COLO668 (cell line): ENCODE measurements around the gene GCK.
A peak's percentile ranks its signal among the peaks of the same experiment; 100 is the strongest.
"Not testable (repeated sequence)": the region's sequence is repeated elsewhere in the genome, so short reads cannot be mapped to it uniquely, and the experiment has no call there.

Experiments
- DNase-seq: peaks from one replicate; lab custom pipeline; 2025; ENCODE audit not compliant: unreplicated experiment; lab: John Stamatoyannopoulos, UW

GCK gene

DNA sequence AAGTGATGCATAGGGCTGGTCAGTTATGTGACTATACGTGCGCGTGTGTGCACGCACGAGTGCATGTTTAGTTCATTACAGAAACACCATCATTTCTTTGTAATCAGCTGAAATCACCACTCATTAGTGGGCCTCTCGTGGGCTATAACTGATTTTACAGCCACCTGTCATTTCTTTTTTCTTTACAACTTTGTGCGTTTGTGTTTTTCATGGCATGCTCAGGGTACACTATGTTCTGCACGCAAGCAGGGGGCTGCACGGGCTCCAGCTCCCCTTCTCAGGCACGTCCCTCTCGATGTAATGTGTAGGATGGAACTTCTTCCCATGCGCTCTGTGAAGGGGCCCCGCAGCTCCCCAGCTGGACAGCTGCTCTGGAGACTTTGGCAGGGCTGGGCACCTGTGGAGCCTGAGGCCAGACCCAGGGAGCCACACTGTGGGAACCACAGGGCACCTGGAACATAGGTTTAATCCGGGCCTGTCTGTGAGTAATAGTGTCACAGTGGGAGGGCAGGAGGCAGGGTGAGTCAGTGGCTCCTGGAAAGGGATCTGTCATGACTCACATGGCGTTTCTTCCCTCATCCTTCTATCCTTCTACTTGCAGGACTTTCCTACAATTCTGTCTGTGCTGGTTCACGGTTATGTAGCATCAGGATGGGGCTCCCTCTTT lies 4.9 kb downstream of the GCK start:
- peak; percentile 49 for DNase-seq

- no peak for DNase-seq
These were observed 5.9 kb downstream of the GCK start for GRCh38 chr7:44183386-44183785.

GRCh38 chr7:44182827-44183226 lies 6.4 kb downstream of the GCK start:
- DNase-seq: no peak

GRCh38 chr7:44180631-44181030 lies 8.6 kb downstream of the GCK start:
- no peak for DNase-seq

DNA sequence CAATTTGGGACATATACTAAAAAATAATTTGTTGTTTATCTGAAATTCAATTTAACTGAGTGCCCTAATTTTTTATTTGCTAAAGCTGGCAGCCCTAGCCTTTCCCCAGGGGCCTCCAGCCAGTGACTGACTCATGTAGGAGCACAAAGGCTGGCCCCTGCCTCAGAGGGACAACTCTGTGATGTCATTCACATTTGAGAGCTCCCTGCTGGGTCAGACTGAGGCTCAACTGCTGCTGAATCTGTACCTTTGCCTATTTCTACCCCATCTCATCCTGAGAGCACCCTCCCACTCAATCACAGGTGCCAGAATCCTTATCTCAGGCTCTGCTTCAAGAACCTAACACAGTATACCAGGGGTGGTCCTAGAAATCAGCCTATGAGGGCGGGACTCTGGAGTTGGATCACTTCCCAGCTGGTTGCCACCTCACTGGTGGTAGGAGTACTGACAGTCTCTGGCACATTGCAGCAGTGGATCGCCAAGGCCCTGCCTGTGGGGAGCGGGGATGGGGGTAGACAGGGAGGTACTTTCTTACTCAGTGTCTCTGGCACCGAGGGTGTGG lies 11.6 kb downstream of the GCK start:
- DNase-seq: no peak

- DNase-seq: no peak
These were observed 12.8 kb downstream of the GCK start for GRCh38 chr7:44176486-44176885.

DNA sequence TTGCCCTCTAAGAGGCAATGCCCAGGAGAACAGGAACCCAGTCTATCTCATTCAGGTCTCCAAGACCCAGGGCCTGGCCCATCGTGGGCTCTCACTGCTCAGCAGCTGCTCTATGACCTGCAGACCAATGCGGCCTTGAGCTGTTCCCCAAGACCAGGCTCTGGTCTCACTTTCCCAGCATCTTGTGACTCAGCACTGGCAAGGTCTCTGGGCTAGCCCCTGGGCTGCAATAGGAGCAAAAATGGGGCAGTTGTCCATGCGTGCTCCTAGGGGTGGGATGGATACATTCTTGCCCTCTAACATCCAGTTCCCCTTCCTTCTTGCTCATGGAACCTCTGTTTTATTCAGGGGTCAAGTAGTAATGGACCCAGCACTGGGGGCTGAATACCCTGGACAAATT lies 13.5 kb downstream of the GCK start:
- no peak for DNase-seq

- DNase-seq: not testable (repeated sequence)
These were observed 14.6 kb downstream of the GCK start for GRCh38 chr7:44174694-44174948.

DNA sequence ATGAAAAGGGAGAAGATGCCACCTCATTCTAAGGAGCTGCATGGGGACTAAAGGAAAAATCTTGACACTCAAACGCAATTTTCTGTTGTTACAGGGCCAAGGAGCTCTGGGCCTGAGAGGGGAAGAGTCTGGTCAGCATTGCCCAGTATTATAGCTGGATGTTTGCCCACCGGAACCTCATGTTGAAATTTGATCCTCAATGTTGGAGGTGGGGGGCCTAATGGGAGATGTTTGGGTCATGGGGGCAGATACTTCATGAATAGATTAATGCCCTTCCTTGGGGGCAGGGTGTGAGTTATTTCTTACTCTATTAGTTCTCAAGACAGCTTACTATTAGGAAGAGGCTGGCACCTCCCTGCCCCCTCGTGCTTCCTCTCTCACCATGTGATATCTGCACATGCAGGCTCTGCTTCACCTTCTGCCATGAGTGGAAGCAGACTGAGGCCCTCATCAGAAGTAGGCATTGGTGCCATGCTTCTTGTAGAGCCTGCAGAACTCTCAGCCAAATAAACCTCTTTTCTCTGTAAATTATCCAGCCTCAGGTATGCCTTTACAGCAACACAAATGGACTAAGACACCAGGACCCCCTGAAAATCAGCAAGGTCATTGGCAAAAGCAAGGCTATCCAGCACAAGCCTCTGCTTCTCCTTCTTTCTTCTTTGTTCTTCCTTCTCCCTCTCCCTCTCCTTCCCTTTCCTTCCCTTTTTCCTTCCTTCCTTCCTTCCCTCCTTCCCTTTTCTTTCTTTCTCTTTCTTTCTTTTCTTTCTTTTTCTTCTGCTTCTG lies 15.1 kb downstream of the GCK start:
- DNase-seq: no peak

GRCh38 chr7:44172803-44173424 lies 16.3 kb downstream of the GCK start:
- DNase-seq: no peak

DNA sequence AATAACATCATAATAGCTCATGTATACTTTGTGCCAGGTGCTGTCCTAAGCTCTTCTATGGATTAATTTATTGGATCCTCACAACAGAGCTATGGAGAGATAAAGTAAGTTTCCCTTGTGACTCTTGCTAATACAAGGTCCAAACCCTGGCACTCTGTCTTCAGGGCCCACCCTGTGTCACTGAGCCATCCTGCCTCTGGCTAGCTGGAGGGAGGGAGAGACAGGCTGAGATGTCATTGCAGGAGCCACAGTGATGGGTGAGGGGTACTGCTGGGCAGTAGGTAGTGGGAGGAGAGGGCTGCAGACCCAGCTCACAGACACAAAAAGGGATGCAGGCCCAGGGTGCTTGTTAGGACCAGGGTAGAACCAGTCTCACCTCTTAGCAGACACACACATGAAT lies 16.9 kb downstream of the GCK start:
- no peak for DNase-seq

GRCh38 chr7:44171901-44172300 lies 17.3 kb downstream of the GCK start:
- DNase-seq: not testable (repeated sequence)

- DNase-seq: no peak
These were observed 21.3 kb downstream of the GCK start for GRCh38 chr7:44167920-44168319.

- no peak for DNase-seq
These were observed 25.6 kb downstream of the GCK start for GRCh38 chr7:44163591-44163990.

DNA sequence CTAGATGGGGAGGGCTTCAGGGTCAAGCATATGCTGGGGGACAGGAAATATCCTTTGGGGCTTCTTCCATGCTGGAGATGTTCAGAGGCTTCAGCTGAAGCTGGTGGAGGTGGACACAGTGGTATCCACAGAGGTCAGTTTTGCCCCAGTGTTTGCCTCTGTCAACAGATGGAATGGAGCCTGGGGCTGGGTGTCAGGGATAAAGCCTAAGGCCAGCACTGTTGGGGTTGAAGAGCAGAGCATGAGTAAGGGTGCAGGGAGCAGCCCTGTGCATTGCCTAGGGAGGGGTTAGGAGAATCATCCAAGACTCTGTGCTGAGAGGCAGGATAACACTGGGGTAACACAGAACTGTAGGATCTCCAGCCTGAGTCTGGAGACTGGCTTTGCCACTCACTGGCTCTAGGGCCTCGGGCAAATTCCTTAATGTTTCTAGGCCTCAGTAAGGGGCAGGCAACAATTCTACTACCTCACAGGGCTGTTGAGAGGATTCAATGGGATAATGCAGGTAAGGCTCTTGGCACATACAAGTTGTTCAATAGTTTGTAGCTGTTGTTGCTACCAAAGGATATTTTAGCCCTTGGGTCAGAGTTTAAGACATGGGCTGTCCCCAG lies 26.3 kb downstream of the GCK start:
- DNase-seq: no peak

- DNase-seq: no peak
These were observed 27.1 kb downstream of the GCK start for GRCh38 chr7:44162179-44162578.

DNA sequence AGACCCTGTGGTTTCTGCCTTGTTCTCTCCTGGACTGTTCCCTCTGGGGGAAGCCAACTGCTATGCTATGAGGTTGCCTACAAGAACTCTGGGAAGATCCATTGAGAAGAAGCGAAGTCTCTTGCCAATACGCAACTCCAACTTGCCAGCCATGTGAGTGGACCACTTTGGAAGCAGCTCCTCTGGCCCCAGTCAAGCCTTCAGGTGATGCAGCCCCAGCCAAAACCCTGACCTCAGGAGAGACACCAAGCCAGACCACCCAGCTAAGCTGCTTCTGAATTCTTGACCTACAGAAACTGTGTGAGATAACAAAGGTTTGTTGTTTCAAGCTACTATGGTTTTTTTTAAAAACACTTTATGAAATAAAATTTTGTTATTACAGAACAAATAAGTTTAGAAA lies 27.9 kb downstream of the GCK start:
- DNase-seq: no peak

- DNase-seq: no peak
These were observed 29.2 kb downstream of the GCK start for GRCh38 chr7:44159824-44160630.

- no peak for DNase-seq
These were observed 30.2 kb downstream of the GCK start for GRCh38 chr7:44158873-44159631.
